GM12891 (cell line): ENCODE data around the gene SLC44A4.

ENCODE experiments used
- PAX5 ChIP-seq: IDR thresholded peaks from 2 replicates; pipeline ENCODE4 v1.6.1; 2011; ENCODE audit warnings: low read length, moderate library complexity, mild to moderate bottlenecking; ENCODE audit not compliant: insufficient read depth, severe bottlenecking
- POLR2A ChIP-seq: IDR thresholded peaks from 2 replicates; pipeline ENCODE4 v1.6.1; 2011; ENCODE audit warnings: low read depth, low read length, control low read depth
- POLR2AphosphoS5 ChIP-seq: IDR thresholded peaks from 2 replicates; pipeline ENCODE4 v1.6.1; 2011; ENCODE audit warnings: low read depth, low read length, control low read depth
- POU2F2 ChIP-seq: IDR thresholded peaks from 2 replicates; pipeline ENCODE4 v1.6.1; 2011; ENCODE audit warnings: low read depth, mild to moderate bottlenecking, control low read depth, low read length, moderate library complexity
- TAF1 ChIP-seq: IDR thresholded peaks from 2 replicates; pipeline ENCODE4 v1.6.1; 2011; ENCODE audit warnings: low read depth, low read length, control low read depth

GRCh38 chr6:31869343-31869742 is 9.5 kb downstream of the SLC44A4 start:
- no peak for TF ChIP-seq POLR2A
- no peak for TF ChIP-seq POLR2AphosphoS5
- no peak for TF ChIP-seq TAF1
- TF ChIP-seq PAX5 = no peak
- no peak for TF ChIP-seq POU2F2
